ENCODE results near the gene DPYSL5. TPM values are rescaled to one million over a fixed set of nuclear protein-coding genes. Genes with fewer than 3 reads are reported as not detected.

Gene DPYSL5
- total and polyA plus RNA-seq, 2 of the 13 experiments (the other 11 are each of a cell fraction or from before 2014, with no cell fraction given) = 0.15 TPM; not detected in 1

DNA sequence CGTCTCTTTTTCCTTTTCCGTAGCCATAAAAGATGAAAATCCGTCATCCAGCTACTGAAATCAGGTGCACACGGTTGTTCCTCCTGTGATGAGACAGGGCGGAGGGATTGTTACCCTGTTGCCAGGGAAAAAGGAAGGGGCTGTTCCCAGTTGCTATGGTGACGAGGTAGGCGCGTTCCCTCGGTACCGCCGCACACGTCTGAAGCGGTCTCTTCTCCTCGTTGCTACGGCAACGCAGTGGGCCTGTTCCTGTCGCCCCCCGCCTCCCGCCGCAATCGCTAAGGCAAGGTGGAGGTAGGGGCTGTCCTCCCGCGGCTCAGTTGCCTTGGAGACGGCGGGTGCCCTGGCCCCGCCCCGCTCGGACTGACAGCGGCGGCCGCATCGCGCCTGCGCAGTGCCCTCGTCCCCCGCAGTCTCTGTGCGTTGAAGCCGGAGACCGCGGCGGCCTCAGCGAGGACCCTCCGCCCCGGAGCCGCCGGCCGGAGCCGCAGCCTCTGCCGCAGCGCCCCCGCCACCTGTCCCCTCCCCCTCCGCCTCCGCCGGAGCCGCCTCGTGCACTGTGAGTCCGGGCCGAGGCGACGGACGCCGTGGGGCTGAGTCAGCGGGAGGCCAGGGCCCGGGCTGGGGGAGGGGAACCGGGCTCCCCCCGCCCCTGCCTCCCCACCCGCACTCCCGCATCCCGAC, 122.5 kb downstream of the DPYSL5 start, which contains the start of gene MAPRE3 (continued):
- TF ChIP-seq, protein P1, sequence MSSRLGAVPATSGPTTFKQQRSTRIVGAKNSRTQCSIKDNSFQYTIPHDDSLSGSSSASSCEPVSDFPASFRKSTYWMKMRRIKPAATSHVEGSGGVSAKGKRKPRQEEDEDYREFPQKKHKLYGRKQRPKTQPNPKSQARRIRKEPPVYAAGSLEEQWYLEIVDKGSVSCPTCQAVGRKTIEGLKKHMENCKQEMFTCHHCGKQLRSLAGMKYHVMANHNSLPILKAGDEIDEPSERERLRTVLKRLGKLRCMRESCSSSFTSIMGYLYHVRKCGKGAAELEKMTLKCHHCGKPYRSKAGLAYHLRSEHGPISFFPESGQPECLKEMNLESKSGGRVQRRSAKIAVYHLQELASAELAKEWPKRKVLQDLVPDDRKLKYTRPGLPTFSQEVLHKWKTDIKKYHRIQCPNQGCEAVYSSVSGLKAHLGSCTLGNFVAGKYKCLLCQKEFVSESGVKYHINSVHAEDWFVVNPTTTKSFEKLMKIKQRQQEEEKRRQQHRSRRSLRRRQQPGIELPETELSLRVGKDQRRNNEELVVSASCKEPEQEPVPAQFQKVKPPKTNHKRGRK (CRISPR knock-in tag; IDR thresholded peaks at IDR 0.05) = no peak
- TF ChIP-seq, protein P2, sequence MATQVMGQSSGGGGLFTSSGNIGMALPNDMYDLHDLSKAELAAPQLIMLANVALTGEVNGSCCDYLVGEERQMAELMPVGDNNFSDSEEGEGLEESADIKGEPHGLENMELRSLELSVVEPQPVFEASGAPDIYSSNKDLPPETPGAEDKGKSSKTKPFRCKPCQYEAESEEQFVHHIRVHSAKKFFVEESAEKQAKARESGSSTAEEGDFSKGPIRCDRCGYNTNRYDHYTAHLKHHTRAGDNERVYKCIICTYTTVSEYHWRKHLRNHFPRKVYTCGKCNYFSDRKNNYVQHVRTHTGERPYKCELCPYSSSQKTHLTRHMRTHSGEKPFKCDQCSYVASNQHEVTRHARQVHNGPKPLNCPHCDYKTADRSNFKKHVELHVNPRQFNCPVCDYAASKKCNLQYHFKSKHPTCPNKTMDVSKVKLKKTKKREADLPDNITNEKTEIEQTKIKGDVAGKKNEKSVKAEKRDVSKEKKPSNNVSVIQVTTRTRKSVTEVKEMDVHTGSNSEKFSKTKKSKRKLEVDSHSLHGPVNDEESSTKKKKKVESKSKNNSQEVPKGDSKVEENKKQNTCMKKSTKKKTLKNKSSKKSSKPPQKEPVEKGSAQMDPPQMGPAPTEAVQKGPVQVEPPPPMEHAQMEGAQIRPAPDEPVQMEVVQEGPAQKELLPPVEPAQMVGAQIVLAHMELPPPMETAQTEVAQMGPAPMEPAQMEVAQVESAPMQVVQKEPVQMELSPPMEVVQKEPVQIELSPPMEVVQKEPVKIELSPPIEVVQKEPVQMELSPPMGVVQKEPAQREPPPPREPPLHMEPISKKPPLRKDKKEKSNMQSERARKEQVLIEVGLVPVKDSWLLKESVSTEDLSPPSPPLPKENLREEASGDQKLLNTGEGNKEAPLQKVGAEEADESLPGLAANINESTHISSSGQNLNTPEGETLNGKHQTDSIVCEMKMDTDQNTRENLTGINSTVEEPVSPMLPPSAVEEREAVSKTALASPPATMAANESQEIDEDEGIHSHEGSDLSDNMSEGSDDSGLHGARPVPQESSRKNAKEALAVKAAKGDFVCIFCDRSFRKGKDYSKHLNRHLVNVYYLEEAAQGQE (IDR thresholded peaks at IDR 0.05; ENCODE audit: borderline replicate concordance in 1 of 2, low read depth in 1 of 2, low read length in 2 of 2) = no peak
- TF ChIP-seq ZNF232 (CRISPR knock-in tag; IDR thresholded peaks at IDR 0.05; ENCODE audit: borderline replicate concordance) (no peak), RFXAP (CRISPR knock-in tag; IDR thresholded peaks at IDR 0.05; ENCODE audit: borderline replicate concordance) (peak; percentile 31; the same call in 1 of the 2 replicates), MEIS1 (CRISPR knock-in tag; IDR thresholded peaks at IDR 0.05; ENCODE audit: borderline replicate concordance) (no peak), MAFG (CRISPR knock-in tag; IDR thresholded peaks at IDR 0.05) (no peak), ZNF562 (CRISPR knock-in tag; IDR thresholded peaks at IDR 0.05; ENCODE audit: borderline replicate concordance) (no peak), JUND (CRISPR knock-in tag; IDR thresholded peaks at IDR 0.05) (no peak), ZNF652 (CRISPR knock-in tag; IDR thresholded peaks at IDR 0.05; ENCODE audit: borderline replicate concordance, low read depth) (no peak)
- TF ChIP-seq, protein P3, sequence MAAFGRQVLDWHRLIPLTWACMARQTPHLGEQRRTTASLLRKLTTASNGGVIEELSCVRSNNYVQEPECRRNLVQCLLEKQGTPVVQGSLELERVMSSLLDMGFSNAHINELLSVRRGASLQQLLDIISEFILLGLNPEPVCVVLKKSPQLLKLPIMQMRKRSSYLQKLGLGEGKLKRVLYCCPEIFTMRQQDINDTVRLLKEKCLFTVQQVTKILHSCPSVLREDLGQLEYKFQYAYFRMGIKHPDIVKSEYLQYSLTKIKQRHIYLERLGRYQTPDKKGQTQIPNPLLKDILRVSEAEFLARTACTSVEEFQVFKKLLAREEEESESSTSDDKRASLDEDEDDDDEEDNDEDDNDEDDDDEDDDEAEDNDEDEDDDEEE (CRISPR knock-in tag; IDR thresholded peaks at IDR 0.05) = peak; percentile 23; the same call in 1 of the 2 replicates
- TF ChIP-seq, protein P4, sequence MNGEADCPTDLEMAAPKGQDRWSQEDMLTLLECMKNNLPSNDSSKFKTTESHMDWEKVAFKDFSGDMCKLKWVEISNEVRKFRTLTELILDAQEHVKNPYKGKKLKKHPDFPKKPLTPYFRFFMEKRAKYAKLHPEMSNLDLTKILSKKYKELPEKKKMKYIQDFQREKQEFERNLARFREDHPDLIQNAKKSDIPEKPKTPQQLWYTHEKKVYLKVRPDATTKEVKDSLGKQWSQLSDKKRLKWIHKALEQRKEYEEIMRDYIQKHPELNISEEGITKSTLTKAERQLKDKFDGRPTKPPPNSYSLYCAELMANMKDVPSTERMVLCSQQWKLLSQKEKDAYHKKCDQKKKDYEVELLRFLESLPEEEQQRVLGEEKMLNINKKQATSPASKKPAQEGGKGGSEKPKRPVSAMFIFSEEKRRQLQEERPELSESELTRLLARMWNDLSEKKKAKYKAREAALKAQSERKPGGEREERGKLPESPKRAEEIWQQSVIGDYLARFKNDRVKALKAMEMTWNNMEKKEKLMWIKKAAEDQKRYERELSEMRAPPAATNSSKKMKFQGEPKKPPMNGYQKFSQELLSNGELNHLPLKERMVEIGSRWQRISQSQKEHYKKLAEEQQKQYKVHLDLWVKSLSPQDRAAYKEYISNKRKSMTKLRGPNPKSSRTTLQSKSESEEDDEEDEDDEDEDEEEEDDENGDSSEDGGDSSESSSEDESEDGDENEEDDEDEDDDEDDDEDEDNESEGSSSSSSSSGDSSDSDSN (CRISPR knock-in tag; IDR thresholded peaks at IDR 0.05) = peak; percentile 26; the same call in 1 of the 2 replicates
- TF ChIP-seq, protein P5, sequence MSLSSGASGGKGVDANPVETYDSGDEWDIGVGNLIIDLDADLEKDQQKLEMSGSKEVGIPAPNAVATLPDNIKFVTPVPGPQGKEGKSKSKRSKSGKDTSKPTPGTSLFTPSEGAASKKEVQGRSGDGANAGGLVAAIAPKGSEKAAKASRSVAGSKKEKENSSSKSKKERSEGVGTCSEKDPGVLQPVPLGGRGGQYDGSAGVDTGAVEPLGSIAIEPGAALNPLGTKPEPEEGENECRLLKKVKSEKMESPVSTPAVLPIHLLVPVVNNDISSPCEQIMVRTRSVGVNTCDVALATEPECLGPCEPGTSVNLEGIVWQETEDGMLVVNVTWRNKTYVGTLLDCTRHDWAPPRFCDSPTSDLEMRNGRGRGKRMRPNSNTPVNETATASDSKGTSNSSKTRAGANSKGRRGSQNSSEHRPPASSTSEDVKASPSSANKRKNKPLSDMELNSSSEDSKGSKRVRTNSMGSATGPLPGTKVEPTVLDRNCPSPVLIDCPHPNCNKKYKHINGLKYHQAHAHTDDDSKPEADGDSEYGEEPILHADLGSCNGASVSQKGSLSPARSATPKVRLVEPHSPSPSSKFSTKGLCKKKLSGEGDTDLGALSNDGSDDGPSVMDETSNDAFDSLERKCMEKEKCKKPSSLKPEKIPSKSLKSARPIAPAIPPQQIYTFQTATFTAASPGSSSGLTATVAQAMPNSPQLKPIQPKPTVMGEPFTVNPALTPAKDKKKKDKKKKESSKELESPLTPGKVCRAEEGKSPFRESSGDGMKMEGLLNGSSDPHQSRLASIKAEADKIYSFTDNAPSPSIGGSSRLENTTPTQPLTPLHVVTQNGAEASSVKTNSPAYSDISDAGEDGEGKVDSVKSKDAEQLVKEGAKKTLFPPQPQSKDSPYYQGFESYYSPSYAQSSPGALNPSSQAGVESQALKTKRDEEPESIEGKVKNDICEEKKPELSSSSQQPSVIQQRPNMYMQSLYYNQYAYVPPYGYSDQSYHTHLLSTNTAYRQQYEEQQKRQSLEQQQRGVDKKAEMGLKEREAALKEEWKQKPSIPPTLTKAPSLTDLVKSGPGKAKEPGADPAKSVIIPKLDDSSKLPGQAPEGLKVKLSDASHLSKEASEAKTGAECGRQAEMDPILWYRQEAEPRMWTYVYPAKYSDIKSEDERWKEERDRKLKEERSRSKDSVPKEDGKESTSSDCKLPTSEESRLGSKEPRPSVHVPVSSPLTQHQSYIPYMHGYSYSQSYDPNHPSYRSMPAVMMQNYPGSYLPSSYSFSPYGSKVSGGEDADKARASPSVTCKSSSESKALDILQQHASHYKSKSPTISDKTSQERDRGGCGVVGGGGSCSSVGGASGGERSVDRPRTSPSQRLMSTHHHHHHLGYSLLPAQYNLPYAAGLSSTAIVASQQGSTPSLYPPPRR (CRISPR knock-in tag; IDR thresholded peaks at IDR 0.05; ENCODE audit: borderline replicate concordance) = no peak

All from HepG2 (cell line).